DND-41 (cell line): ENCODE measurements around the gene YWHAQ.

Experiments
- ATAC-seq: fragments of 200-7000 bp; cut with Tn5 transposase; 3 replicates; pipeline ENCODE4 v1.9.1; 2021; ENCODE audit warnings: low read depth; ENCODE audit not compliant: insufficient read depth
- DNase-seq: peaks from one replicate; pipeline ENCODE4 v3.0.0-alpha.2; 2020
- H2AFZ ChIP-seq: 2 replicates; pipeline ENCODE4 v1.6.0; 2012; ENCODE audit warnings: low read depth, low read length
- H3K27ac ChIP-seq: 2 replicates; pipeline ENCODE4 v1.5.1; 2012; ENCODE audit warnings: low read length, inconsistent platforms
- H3K27me3 ChIP-seq: fragments of 200-600 bp; sonication (generic); 2 replicates; pipeline ENCODE4 v1.6.0; 2012; ENCODE audit warnings: low read length, mild to moderate bottlenecking, inconsistent platforms; ENCODE audit not compliant: insufficient read depth, poor library complexity
- H3K36me3 ChIP-seq: 2 replicates; pipeline ENCODE4 v1.5.1; 2012; ENCODE audit warnings: low read length, inconsistent platforms; ENCODE audit not compliant: insufficient read depth
- H3K4me1 ChIP-seq: 2 replicates; pipeline ENCODE4 v1.5.1; 2012; ENCODE audit warnings: mild to moderate bottlenecking, low read length; ENCODE audit not compliant: insufficient read depth
- H3K4me2 ChIP-seq: 2 replicates; pipeline ENCODE4 v1.6.0; 2012; ENCODE audit warnings: mild to moderate bottlenecking, moderate library complexity, low read length, inconsistent platforms; ENCODE audit not compliant: insufficient read depth
- H3K4me3 ChIP-seq, 2 experiments: fragments of 200-600 bp in 1 of 2; shearing (Covaris generic) in 1 of 2; 2 replicates each; pipeline ENCODE4 v1.5.1; 2012 to 2016; ENCODE audit warnings: inconsistent platforms in 2 of 2, low read length in 2 of 2, mild to moderate bottlenecking in 2 of 2, low read depth in 1 of 2, moderate library complexity in 1 of 2
- H3K79me2 ChIP-seq: 2 replicates; pipeline ENCODE4 v1.6.0; 2012; ENCODE audit warnings: low read length, inconsistent platforms; ENCODE audit not compliant: insufficient read depth
- H3K9ac ChIP-seq: 2 replicates; pipeline ENCODE4 v1.6.0; 2012; ENCODE audit warnings: low read depth, mild to moderate bottlenecking, inconsistent platforms, low read length, moderate library complexity
- H3K9me3 ChIP-seq: 2 replicates; pipeline ENCODE4 v1.5.1; 2012; ENCODE audit warnings: low read length, moderate library complexity, mild to moderate bottlenecking, inconsistent platforms; ENCODE audit not compliant: insufficient read depth, severe bottlenecking
- H4K20me1 ChIP-seq: 2 replicates; pipeline ENCODE4 v1.6.0; 2012; ENCODE audit warnings: low read length; ENCODE audit not compliant: insufficient read depth
- CTCF ChIP-seq: IDR thresholded peaks from 2 replicates; pipeline ENCODE4 v1.5.1; 2012; ENCODE audit warnings: borderline replicate concordance, low read length, moderate library complexity, mild to moderate bottlenecking; ENCODE audit not compliant: poor library complexity, severe bottlenecking; ENCODE audit errors: extremely low read depth
- EZH2 ChIP-seq: IDR thresholded peaks from 3 replicates; pipeline ENCODE4 v1.6.1; 2012; ENCODE audit warnings: borderline replicate concordance, low read depth, mild to moderate bottlenecking, moderate library complexity, low read length, inconsistent platforms; ENCODE audit not compliant: severe bottlenecking

Gene YWHAQ

GRCh38 chr2:9665898-9666297, 35.1 kb upstream of the YWHAQ start:
- Histone ChIP-seq H3K9me3 (no peaks in the 10 kb centered on the region), H4K20me1 (no peaks in the 10 kb centered on the region), H3K79me2 (no peaks in the 10 kb centered on the region), H3K27ac (no peak overlapping the region), H2AFZ (no peak overlapping the region), H3K9ac (no peak overlapping the region), H3K4me3 (no peak overlapping the region), H3K36me3 (no peaks in the 10 kb centered on the region), H3K4me2 (no peak overlapping the region), H3K4me1 (no peaks in the 10 kb centered on the region), H3K27me3 (no peaks in the 10 kb centered on the region)
- no peak for DNase-seq
- no peak for ATAC-seq
- TF ChIP-seq CTCF = no peak
- no peak for TF ChIP-seq EZH2

- no peaks in the 10 kb centered on the region for H3K9me3 ChIP-seq
- no peak overlapping the region for H3K27ac ChIP-seq
- ATAC-seq = no peak
- no peaks in the 10 kb centered on the region for H3K79me2 ChIP-seq
- DNase-seq = no peak
- H2AFZ ChIP-seq = no peak overlapping the region
- no peaks in the 10 kb centered on the region for H3K36me3 ChIP-seq
- H3K4me3 ChIP-seq = no peak overlapping the region
- no peaks in the 10 kb centered on the region for H3K4me1 ChIP-seq
- H3K27me3 ChIP-seq = no peaks in the 10 kb centered on the region
- H4K20me1 ChIP-seq = no peaks in the 10 kb centered on the region
- TF ChIP-seq CTCF = no peak
- no peak for TF ChIP-seq EZH2
- no peak overlapping the region for H3K9ac ChIP-seq
- H3K4me2 ChIP-seq = no peak overlapping the region
These were observed 33.6 kb upstream of the YWHAQ start for GRCh38 chr2:9664365-9664764.

- no peaks in the 10 kb centered on the region for H3K4me1 ChIP-seq
These were observed 32.4 kb upstream of the YWHAQ start for GRCh38 chr2:9663008-9663879.

More at GRCh38 chr2:9663008-9663879, 32.4 kb upstream of the YWHAQ start:
- DNase-seq (no peak), ATAC-seq (no peak)
- H3K4me3 ChIP-seq = no peak overlapping the region
- TF ChIP-seq CTCF (no peak), EZH2 (no peak)
- H2AFZ ChIP-seq = no peak overlapping the region
- H3K27ac ChIP-seq = no peak overlapping the region
- H3K4me2 ChIP-seq = no peak overlapping the region
- H3K9ac ChIP-seq = no peak overlapping the region
- no peaks in the 10 kb centered on the region for H4K20me1 ChIP-seq
- no peaks in the 10 kb centered on the region for H3K36me3 ChIP-seq
- no peaks in the 10 kb centered on the region for H3K79me2 ChIP-seq
- no peaks in the 10 kb centered on the region for H3K9me3 ChIP-seq
- no peaks in the 10 kb centered on the region for H3K27me3 ChIP-seq
